B cell (primary cell): ENCODE results near the gene SEC62. TPM values are rescaled to one million over a fixed set of nuclear protein-coding genes. Genes with fewer than 3 reads are reported as not detected.

Experiments used
- ATAC-seq: fragments of 200-7000 bp; cut with Tn5 transposase; one replicate; pipeline ENCODE4 v1.10.0; 2021; ENCODE audit warnings: low read depth, mild to moderate bottlenecking, moderate number of reproducible peaks, moderate library complexity
- CTCF ChIA-PET: fragments of 350-600 bp; sonication (Branson Sonifier 250); formaldehyde crosslinking; loops from one replicate; lab custom pipeline; 2021; ENCODE audit warnings: antibody characterized with exemption, inconsistent platforms; lab: Charles Lee
- POLR2A ChIA-PET: fragments of 350-600 bp; sonication (Branson Sonifier 250); formaldehyde crosslinking; loops from one replicate; lab custom pipeline; 2021; ENCODE audit warnings: antibody characterized with exemption; lab: Charles Lee
- DNase-seq: peaks from one replicate; pipeline ENCODE4 v3.0.0; 2013
- H2AFZ ChIP-seq: 2 replicates; pipeline ENCODE4 v1.6.1; 2012; ENCODE audit warnings: mild to moderate bottlenecking, low read depth, low read length; ENCODE audit not compliant: insufficient read depth, poor library complexity, severe bottlenecking
- H3K27ac ChIP-seq, 2 donors: 1 replicate in 1 of 2; 2 replicates in 1 of 2; pipeline ENCODE4 v1.5.1; 2012 to 2013; ENCODE audit warnings: low read length in 2 of 2, mild to moderate bottlenecking in 2 of 2, moderate library complexity in 1 of 2
- H3K27me3 ChIP-seq, 4 experiments: fragments of 200-600 bp in 1 of 4; sonication (generic) in 1 of 4; replicated peaks in 1 of 4; 1 replicate in 2 of 4; 2 replicates in 2 of 4; pipeline versions ENCODE4 v1.6.1 to v1.7.0; 2013 to 2016; ENCODE audit warnings: low read length in 3 of 4, mild to moderate bottlenecking in 2 of 4, mixed read lengths in 1 of 4, moderate library complexity in 1 of 4; ENCODE audit not compliant: insufficient read depth in 4 of 4, control insufficient read depth in 3 of 4; ENCODE audit errors: control extremely low read depth in 1 of 4
- H3K36me3 ChIP-seq, 2 experiments: replicated peaks in 1 of 2; 1 replicate in 1 of 2; 2 replicates in 1 of 2; pipeline versions ENCODE4 v1.6.1 to v1.7.1; 2013; ENCODE audit warnings: low read length in 1 of 2; ENCODE audit not compliant: insufficient read depth in 2 of 2, control insufficient read depth in 1 of 2; ENCODE audit errors: control extremely low read depth in 1 of 2, extremely low read depth in 1 of 2
- H3K4me1 ChIP-seq, 2 donors: fragments of 200-600 bp in 1 of 2; sonication (generic) in 1 of 2; 1 replicate in 1 of 2; 2 replicates in 1 of 2; pipeline versions ENCODE4 v1.5.1 to v1.6.1; 2013 to 2017; ENCODE audit warnings: low read length in 2 of 2; ENCODE audit not compliant: control insufficient read depth in 2 of 2, insufficient read depth in 2 of 2
- H3K4me2 ChIP-seq: replicated peaks from 2 replicates; pipeline ENCODE3; 2012; ENCODE audit warnings: mild to moderate bottlenecking, low read depth, low read length; ENCODE audit not compliant: poor library complexity, severe bottlenecking
- H3K4me3 ChIP-seq, 5 experiments: fragments of 200-600 bp in 1 of 5; sonication (generic) in 1 of 5; 1 replicate in 3 of 5; 2 replicates in 2 of 5; pipeline versions ENCODE4 v1.5.1 to v1.7.0; 2011 to 2016; ENCODE audit warnings: low read length in 4 of 5, mild to moderate bottlenecking in 4 of 5, low read depth in 2 of 5, control low read depth in 1 of 5, moderate library complexity in 1 of 5; ENCODE audit not compliant: insufficient read depth in 1 of 5; ENCODE audit errors: control extremely low read depth in 1 of 5, extremely low read depth in 1 of 5
- H3K79me2 ChIP-seq: fragments of 200-600 bp; sonication (generic); one replicate; pipeline ENCODE4 v1.6.0; 2016; ENCODE audit warnings: low read length; ENCODE audit not compliant: control insufficient read depth, insufficient read depth
- H3K9ac ChIP-seq: fragments of 200-600 bp; sonication (generic); 2 replicates; pipeline ENCODE4 v1.6.1; 2017; ENCODE audit warnings: mild to moderate bottlenecking, low read length, moderate library complexity
- H3K9me3 ChIP-seq, 3 donors: one replicate each; pipeline versions ENCODE4 v1.6.1 to v1.7.1; 2013; ENCODE audit warnings: low read length in 2 of 3; ENCODE audit not compliant: control insufficient read depth in 2 of 3, insufficient read depth in 1 of 3; ENCODE audit errors: control extremely low read depth in 1 of 3
- H4K20me1 ChIP-seq: 2 replicates; pipeline ENCODE4 v1.6.0; 2012; ENCODE audit warnings: mild to moderate bottlenecking, low read length; ENCODE audit not compliant: insufficient read depth, control insufficient read depth, poor library complexity, severe bottlenecking
- H3K27ac Mint-ChIP-seq: one replicate; pipeline ENCODE4 v1.8.0; 2021; ENCODE audit warnings: mixed read lengths
- H3K27me3 Mint-ChIP-seq: one replicate; pipeline ENCODE4 v1.8.0; 2021; ENCODE audit warnings: mixed read lengths
- H3K4me1 Mint-ChIP-seq: one replicate; pipeline ENCODE4 v1.8.0; 2021; ENCODE audit warnings: mixed read lengths
- H3K4me3 Mint-ChIP-seq: one replicate; pipeline ENCODE4 v1.8.0; 2021; ENCODE audit warnings: mixed read lengths
- H3K9me3 Mint-ChIP-seq: one replicate; pipeline ENCODE4 v1.8.0; 2022; ENCODE audit warnings: mixed read lengths; ENCODE audit not compliant: insufficient read depth
- EZH2 ChIP-seq: IDR thresholded peaks from 2 replicates; pipeline ENCODE4 v1.6.1; 2012; ENCODE audit warnings: borderline replicate concordance, low read depth, mild to moderate bottlenecking, moderate library complexity, low read length; ENCODE audit not compliant: insufficient read depth, poor library complexity, severe bottlenecking
- WGBS: methylation state at CpG from one replicate; pipeline ENCODE4 v1.1.5; 2013; ENCODE audit warnings: missing lambda C conversion rate; ENCODE audit not compliant: insufficient coverage; 5-methylcytosine and 5-hydroxymethylcytosine counted together
- intact Hi-C: fragments of 100-400 bp; cut with micrococcal nuclease; formaldehyde crosslinking; loops from one replicate; pipeline ENCODE4 v1.10.0; 2022
- polyA plus RNA-seq: library from polyadenylated mRNA; depleted of rRNA; stranded (reverse); fragments of >200 nt; gene quantifications from 2 replicates; pipeline ENCODE4 v1.2.3, GENCODE V29; 2012
- total RNA-seq, 2 donors: library from RNA; stranded (reverse); fragments of 120-200 nt in 1 of 2; gene quantifications; 1 replicate in 1 of 2; 2 replicates in 1 of 2; pipeline versions ENCODE4 v1.2.3 to v1.2.4, GENCODE V29; 2013 to 2022
- TF ChIP-seq, protein P1 (sequence below): fragments of 200-600 bp; IDR thresholded peaks from one replicate; pipeline ENCODE4 v1.8.0; 2022; ENCODE audit warnings: antibody characterized with exemption, mild to moderate bottlenecking

SEC62 gene
- total and polyA plus RNA-seq, 2 donors (not counting 1 experiment from before 2014, with no cell fraction given) = 40.3 to 166 TPM

DNA sequence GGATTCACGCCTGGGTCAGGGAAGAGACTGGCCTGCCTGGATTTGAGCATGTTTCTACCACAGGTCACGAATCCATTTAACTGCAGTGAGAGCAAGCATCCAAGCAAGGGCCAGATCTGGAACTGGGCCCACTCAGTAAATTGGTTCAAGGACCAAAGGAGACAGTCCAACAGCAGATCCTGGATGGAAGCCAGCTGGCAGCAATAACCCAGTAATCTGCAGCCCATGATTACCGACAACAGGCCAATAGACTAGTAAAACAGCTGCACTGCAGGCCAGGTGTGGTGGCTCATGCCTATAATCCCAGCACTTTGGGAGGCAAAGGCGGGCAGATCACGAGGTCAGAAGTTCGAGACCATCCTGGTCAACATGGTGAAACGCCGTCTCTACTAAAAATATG, 43.4 kb upstream of the SEC62 start:
- Histone ChIP-seq H2AFZ (no peak overlapping the region), H3K79me2 (no peaks in the 10 kb centered on the region), H3K4me3 (no peak overlapping the region), H3K9me3 (no peaks in the 10 kb centered on the region), H3K27me3 (no peaks in the 10 kb centered on the region), H3K27ac (no peak overlapping the region), H3K36me3 (no peaks in the 10 kb centered on the region), H3K9ac (no peak overlapping the region), H3K4me2 (no peak overlapping the region), H3K4me1 (no peaks in the 10 kb centered on the region), H4K20me1 (no peaks in the 10 kb centered on the region)
- Mint-ChIP-seq H3K4me3 (no peak overlapping the region), H3K4me1 (no peaks in the 10 kb centered on the region), H3K27me3 (no peaks in the 10 kb centered on the region), H3K27ac (no peak overlapping the region), H3K9me3 (no peaks in the 10 kb centered on the region)
- TF ChIP-seq EZH2 = no peak
- TF ChIP-seq, protein P1, sequence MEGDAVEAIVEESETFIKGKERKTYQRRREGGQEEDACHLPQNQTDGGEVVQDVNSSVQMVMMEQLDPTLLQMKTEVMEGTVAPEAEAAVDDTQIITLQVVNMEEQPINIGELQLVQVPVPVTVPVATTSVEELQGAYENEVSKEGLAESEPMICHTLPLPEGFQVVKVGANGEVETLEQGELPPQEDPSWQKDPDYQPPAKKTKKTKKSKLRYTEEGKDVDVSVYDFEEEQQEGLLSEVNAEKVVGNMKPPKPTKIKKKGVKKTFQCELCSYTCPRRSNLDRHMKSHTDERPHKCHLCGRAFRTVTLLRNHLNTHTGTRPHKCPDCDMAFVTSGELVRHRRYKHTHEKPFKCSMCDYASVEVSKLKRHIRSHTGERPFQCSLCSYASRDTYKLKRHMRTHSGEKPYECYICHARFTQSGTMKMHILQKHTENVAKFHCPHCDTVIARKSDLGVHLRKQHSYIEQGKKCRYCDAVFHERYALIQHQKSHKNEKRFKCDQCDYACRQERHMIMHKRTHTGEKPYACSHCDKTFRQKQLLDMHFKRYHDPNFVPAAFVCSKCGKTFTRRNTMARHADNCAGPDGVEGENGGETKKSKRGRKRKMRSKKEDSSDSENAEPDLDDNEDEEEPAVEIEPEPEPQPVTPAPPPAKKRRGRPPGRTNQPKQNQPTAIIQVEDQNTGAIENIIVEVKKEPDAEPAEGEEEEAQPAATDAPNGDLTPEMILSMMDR = no peak
- WGBS = 92% methylated on average over 6 of the region's 8 CpGs
- intact Hi-C loops = no loop called here
- ATAC-seq (no peak), DNase-seq (no peak)
- CTCF ChIA-PET = interaction anchor here (1.0 kb wide), 1 partner anchor 9 kb away, joined by 3 read pairs; no protein-coding TSS in a partner anchor
- POLR2A ChIA-PET = no interaction called here

DNA sequence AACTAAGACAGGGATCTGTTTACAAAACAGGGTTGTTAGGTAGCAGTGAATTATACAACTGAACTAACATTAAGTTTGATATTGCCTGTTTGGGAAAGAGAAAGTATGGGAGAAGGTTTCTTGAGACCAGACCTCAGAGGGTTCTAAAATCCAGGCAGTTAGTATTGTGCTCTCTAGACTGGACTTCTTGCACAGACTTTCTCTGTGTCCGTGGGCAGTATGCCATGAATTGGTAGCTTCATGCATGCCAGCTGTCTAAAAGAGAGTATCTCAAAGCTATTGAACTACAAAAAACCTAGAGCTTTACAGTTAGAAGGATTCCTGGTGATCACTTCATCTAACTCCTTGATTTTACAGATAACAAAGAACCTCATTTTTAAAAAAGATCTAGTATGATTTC, 42.8 kb upstream of the SEC62 start:
- DNase-seq = no peak
- H3K27ac ChIP-seq = no peak overlapping the region
- POLR2A ChIA-PET = no interaction called here
- no peak for TF ChIP-seq EZH2
- TF ChIP-seq, protein P1 = no peak
- H3K27me3 Mint-ChIP-seq = no peaks in the 10 kb centered on the region
- H3K9ac ChIP-seq = no peak overlapping the region
- H2AFZ ChIP-seq = no peak overlapping the region
- H3K4me2 ChIP-seq = no peak overlapping the region
- no peak overlapping the region for H3K4me3 Mint-ChIP-seq
- H4K20me1 ChIP-seq = no peaks in the 10 kb centered on the region
- no peaks in the 10 kb centered on the region for H3K27me3 ChIP-seq
- H3K4me1 Mint-ChIP-seq = no peaks in the 10 kb centered on the region
- CTCF ChIA-PET = interaction anchor here (1.0 kb wide), 1 partner anchor 10 kb away, joined by 3 read pairs; no protein-coding TSS in a partner anchor
- 100% methylated on average over 1 of the region's 1 CpG for WGBS
- intact Hi-C loops = no loop called here
- H3K79me2 ChIP-seq = no peaks in the 10 kb centered on the region
- no peak overlapping the region for H3K27ac Mint-ChIP-seq
- H3K9me3 Mint-ChIP-seq = no peaks in the 10 kb centered on the region
- no peaks in the 10 kb centered on the region for H3K4me1 ChIP-seq
- no peaks in the 10 kb centered on the region for H3K9me3 ChIP-seq
- no peaks in the 10 kb centered on the region for H3K36me3 ChIP-seq
- ATAC-seq = no peak
- H3K4me3 ChIP-seq = no peak overlapping the region
